Measurements from ENCODE around the gene RNF207.

DNA sequence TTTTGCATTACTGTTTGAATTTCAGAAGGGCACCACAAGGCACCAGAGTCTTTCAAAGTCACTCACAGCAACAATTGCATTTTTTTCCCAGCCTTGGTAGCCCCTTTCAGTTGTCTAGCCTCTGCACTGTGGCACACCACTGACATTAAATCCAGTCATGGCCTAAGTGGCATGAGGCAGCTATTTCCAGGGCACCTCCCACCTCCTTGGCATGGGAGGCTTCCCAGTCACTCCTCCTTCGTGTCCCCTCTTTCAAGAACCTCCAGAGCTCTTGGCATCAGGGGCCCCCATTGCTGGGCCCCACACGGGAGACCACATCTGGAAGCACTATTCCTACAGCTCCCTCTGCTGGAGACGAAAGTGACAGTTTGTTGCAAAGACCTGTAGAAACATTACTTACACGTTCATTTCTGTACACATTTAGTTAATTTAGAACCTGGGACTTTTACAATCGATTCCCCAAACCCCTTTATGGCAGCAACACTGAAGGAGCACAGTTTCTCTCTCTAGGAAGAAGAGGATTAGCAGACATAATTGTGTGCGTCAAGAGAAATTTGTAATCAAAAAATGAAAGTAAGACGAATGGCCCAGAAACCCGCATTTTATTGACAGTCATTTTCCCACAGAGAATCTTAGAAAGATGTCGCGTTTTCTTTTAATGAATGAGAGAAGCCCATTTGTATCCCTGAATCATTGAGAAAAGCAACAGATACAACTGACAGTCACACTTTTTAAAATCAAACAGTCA lies 20.1 kb upstream of the RNF207 start:
- TF ChIP-seq, protein P1, sequence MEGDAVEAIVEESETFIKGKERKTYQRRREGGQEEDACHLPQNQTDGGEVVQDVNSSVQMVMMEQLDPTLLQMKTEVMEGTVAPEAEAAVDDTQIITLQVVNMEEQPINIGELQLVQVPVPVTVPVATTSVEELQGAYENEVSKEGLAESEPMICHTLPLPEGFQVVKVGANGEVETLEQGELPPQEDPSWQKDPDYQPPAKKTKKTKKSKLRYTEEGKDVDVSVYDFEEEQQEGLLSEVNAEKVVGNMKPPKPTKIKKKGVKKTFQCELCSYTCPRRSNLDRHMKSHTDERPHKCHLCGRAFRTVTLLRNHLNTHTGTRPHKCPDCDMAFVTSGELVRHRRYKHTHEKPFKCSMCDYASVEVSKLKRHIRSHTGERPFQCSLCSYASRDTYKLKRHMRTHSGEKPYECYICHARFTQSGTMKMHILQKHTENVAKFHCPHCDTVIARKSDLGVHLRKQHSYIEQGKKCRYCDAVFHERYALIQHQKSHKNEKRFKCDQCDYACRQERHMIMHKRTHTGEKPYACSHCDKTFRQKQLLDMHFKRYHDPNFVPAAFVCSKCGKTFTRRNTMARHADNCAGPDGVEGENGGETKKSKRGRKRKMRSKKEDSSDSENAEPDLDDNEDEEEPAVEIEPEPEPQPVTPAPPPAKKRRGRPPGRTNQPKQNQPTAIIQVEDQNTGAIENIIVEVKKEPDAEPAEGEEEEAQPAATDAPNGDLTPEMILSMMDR (IDR thresholded peaks at IDR 0.05) = peak in 2 of 7 experiments; percentile 6 to 13
- TF ChIP-seq POLR2A (IDR thresholded peaks at IDR 0.05) = no peak
